Measurements from ENCODE around the gene PRR33. TPM values are rescaled to one million over a fixed set of nuclear protein-coding genes. Genes with fewer than 3 reads are reported as not detected.

PRR33 gene
- total RNA-seq, 1 donor from 2014 or later: 3.9 TPM

DNA sequence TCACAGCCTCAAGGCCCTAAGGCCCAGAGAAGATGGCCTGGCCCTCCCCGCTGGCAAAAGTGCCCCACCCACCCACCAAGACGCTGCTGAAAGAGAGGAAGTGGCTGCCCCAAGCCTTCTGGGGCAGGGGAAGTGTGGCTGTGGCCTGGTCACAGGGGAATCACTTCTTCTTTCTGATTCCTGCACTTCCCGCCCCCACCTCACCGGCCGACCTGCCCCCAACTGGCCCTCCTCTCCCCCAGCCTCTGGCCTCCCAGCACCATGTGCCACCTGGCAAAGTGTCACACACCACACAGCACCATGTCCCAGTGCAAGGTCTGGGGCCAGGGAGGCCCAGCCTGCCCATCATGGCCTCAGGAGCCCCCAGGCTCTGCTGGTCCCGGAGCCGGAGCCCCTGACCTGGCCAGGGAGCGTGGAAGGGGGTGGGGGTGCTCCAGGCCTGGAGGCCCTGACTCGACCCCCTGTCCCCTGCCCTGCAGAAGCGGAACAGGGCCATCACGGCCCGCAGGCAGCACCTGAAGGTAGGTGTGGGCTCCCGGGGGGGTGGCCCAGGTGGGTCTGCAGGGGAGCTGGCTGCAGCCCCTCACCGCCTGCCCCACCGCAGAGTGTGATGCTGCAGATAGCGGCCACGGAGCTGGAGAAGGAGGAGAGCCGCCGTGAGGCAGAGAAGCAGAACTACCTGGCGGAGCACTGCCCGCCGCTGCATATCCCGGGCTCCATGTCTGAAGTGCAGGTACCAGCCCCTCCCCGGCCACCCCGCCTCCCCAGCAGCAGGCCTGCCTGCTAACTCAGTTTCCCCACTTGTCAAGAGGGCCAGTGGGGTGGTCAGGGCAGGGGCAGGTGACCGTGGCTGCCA is 51.5 kb downstream of the PRR33 start:
- DNase-seq (ENCODE audit: low read depth): no peak

DNA sequence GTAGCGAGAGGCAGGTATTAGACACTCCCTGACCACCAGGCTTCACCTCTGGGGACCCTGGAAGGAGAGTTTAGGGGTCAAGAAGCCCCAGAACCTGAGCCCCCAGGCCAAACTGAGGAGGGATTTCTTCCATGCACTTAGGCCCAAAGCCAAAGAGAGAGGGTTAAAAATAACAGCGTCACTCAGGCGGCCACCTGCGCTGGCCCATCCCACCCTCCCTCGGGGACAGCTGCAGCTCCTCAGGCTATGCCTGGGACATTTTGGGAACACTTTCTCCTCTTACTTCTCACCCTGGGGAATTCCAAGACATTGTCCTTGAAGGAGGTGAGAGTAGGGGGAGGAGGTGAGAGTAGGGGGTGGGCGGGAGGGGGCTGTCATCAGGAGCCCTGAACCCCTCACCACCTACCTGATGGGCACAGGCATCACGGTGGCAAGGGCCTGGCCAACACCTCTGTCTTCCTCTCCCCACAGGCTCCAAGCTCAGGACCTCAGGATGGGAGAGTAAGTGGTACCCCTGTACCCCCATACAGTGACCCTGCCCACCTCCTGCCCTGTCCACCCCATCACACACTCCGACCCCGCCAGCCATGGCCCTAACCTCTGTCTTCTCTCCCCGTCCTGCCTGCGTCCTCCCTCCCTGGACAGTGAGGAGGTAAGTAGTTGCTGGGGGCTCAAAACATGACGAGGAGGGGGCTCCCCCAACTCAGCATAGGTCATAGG is 52.3 kb downstream of the PRR33 start:
- DNase-seq (ENCODE audit: low read depth): peak; percentile 80

DNA sequence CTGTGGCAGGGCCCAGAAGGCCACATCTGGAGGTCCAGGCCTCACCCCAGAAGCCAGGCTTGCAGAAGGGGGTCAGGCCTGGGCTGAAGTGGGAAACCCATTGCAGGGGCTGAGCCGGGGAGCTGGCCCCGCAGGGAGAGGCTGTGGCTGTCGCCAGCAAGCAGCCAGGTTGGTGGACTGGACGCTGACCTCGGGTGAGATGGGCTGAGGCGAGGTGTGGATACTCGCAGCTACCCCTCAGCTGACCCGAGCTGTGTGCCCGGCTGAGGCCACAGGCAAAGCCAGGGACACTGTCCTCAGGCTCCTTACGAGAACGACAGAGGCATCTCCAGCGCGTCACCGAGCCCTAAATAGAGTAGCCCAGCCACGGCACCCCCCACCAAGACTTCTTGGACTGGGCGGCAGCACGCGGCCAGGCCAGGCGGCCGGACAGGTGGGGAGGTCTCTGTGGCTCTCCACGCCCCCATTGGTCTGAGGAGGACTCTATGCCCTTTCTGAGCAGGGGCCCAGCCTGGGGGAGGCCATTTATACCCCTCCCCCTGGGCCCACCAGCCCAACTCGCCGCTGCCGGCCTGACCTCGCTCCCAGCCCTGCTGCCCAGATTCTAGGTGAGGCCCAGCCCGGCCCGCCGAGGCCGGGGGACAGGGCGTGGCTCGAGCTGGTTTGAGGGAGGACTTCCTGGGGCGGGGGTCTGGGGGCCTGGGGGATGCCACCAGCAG is 53.1 kb downstream of the PRR33 start, which contains the start of gene TNNI2:
TSS of gene TNNI2 (plus strand) at position 556 of the 719 bp plus-strand sequence. CDS start 716 bp downstream, outside the sequence.
- DNase-seq (ENCODE audit: low read depth): peak; percentile 92

Small RNA genes lying within 50 kb of the gene (microRNA-seq; reads per million reads assigned to microRNA genes)
- gene MIR4298 (not detected), gene MIR7847 (not detected)

Other genes with a start within 250 kb of the PRR33 start
- not detected in 2 replicates for gene KRTAP5-6, start 194.7 kb downstream of the PRR33 start, total RNA-seq
- gene IFITM10, start 141.3 kb downstream of the PRR33 start, total RNA-seq: 3.9 and 8.2 TPM in 2 replicates
- gene CTSD, start 128.0 kb downstream of the PRR33 start, total RNA-seq: 557 and 650 TPM in 2 replicates
- 0.59 and 2.8 TPM in 2 replicates for gene SYT8, start 56.9 kb downstream of the PRR33 start, total RNA-seq
- gene TNNI2, start 52.9 kb downstream of the PRR33 start, total RNA-seq: 429 and 432 TPM in 2 replicates
- gene LSP1, start 38.8 kb downstream of the PRR33 start, total RNA-seq: 407 and 468 TPM in 2 replicates
- 1,570 and 2,000 TPM in 2 replicates for gene TNNT3, start 27.8 kb upstream of the PRR33 start, total RNA-seq
- gene MRPL23, start 55.4 kb upstream of the PRR33 start, total RNA-seq: 95.2 and 101 TPM in 2 replicates
- gene H19, start 105.9 kb upstream of the PRR33 start, total RNA-seq: 9,050 and 10,998 TPM in 2 replicates
- 330 and 438 TPM in 2 replicates for gene IGF2, start 247.5 kb upstream of the PRR33 start, total RNA-seq

Measured in myocyte (in vitro differentiated cells).